Measurements from ENCODE around the gene PADI2.

Gene PADI2

DNA sequence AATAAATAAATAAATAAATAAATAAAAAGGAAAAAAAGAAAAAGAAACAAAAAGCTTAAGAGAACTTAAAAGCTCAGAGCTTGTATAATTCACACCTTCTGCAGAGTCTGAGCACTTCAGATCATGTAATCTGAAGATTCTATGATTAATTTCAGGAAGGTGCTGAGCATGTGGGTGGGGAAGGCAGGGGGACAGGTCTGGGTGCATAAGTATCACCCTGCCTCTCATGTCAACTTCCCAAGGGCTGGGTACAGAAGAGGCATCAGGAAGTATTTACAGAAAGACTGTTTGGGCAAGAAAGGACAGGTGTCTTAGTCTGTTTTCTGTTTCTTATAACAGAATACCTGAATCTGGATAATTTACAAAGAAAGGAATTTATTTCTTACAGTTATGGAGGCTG lies 20.4 kb upstream of the PADI2 start:
- no peak for DNase-seq

DNA sequence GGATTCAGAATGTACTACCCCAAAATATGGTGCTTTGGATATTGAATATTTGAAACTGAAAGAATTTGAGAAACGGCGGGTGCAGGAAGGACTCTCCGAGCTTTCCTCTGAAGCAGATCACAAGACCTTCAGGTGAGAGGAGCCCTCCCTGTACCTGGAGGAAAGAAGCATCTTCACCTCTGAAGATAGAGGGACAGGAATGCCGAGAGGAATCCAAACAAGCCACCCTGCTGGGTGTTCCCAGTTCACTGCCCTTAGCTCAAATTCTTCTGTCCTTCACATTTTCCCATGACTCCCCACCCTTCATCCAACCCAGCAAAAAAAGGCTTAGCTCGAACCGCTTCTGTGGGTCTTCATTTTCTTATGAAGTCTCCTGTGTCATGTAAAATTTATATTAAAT lies 18.2 kb upstream of the PADI2 start:
- DNase-seq = no peak

DNA sequence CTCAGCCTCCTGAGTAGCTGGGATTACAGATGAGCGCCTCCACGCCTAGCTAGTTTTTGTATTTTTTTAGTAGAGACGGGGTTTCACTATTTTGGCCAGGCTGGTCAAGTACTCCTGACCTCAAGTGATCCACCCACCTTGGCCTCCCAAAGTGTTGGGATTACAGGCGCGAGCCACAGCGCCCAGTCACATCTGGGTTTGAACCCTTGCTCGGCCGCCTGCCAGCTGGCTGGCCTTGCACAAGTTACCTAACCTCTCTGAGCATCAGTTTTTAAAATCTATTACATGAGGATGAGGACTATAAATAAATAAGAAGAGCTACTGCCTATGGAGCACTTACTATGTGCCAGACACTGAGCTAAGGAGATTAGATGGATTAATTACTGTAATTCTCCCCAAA lies 17.7 kb upstream of the PADI2 start:
- no peak for DNase-seq

DNA sequence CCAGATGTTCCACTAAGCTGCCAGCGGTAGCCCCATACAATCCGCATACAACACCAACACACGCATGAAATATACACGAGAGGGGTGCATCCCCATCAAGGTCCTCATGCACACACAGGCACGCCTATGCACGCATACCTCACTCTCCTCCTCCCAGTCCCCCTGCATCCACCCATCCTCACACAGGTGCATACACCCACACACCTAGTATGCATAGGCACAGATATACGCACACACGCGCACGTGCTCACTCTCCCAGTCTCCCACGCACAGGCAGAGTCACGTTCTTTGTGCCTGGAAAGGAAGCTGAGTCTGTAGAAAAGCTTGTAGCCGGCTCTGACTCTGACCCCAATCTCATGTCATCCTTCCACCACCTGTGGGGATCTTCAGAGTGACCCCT lies 16.9 kb upstream of the PADI2 start:
- no peak for DNase-seq

DNA sequence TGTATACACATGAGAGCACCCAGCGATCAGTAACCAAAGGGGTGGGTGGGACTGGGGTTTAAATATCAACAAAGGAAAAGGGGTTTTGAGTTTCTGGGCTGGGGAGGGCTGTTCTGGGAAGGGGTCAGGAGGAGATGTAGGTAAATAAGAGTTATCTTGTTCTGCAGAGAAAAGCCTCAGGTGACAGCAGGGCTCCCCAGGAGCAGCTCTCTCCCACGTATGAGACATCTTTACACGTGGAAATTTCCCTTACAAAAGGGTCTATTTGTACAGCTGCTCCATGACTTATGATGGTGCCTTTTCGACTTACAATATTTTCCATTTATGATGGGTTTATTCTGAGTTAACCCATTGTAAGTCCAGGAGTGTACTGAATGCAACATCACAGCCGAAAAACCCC lies 16.3 kb upstream of the PADI2 start:
- no peak for DNase-seq

- DNase-seq = no peak
Observed at GRCh38 chr1:17134724-17135123, 15.5 kb upstream of the PADI2 start.

DNA sequence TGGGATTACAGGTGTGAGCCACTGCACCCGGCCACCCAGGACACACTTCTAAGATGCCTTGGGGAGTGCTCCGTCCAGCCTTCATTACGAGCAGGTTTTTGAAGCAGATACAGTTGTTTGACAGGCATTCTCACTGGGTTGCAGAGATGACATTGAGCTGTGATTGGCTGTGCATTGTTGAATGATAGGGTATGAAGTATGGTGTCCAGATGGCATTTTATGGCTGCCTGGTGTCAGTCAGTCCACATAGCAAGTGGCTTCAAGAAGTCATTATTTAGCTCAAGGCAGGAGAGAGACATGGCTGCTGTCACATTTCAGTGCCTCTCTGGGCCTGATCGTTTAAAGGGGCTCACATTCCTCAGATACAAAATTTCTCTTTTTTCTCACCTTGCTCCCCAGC lies 14.8 kb upstream of the PADI2 start:
- no peak for DNase-seq

DNA sequence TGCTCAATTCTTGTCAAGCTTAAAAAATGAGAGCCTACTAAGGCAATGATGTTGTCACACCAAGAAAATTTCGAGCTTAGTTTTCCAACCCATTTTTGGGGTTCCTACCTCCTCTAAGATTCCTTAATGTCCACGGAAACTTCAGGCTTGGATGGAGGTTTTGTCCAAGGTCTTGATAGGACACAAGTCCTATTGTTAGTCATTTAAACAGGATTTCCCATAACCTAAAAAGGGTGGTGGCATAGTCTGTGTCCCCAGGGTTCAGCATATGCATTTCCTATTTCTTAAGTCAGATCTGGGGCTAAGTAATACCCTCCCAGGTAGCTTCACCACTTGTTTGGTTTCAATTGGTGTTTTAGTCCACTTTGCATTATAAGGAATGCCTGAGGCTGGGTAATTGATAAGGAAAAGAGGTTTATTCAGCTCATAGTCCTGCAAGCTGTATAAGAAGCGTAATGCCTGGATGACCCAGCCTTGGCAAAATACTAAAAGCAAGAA lies 10.9 kb upstream of the PADI2 start:
- DNase-seq = no peak

GRCh38 chr1:17128361-17128760 lies 9.1 kb upstream of the PADI2 start:
- no peak for DNase-seq

DNA sequence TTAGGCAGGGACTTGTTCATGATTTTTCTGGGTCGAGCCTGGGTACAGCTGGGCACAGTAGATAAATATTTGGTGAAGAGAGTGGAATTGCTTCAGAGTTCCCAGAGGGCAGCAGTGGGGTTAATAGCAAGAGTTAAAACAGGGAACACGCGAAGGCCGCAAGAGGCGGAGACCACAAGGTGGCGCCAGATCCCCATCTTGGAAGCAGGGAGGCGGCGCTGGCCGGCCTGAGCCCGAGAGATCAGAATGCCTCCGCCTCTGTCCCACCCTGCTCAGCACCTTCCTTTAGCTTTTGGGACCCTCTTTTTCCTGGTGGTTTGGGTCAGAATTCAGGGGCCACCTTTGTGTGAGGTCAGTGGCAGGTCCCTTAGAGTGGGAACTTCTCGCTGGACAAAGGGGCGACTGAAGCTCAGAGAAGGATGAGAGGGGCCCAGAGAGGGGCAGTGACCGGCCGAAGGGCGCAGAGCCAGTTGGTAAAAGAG lies 6.5 kb upstream of the PADI2 start:
- DNase-seq = peak; percentile 32 to 76 (median 63)

DNA sequence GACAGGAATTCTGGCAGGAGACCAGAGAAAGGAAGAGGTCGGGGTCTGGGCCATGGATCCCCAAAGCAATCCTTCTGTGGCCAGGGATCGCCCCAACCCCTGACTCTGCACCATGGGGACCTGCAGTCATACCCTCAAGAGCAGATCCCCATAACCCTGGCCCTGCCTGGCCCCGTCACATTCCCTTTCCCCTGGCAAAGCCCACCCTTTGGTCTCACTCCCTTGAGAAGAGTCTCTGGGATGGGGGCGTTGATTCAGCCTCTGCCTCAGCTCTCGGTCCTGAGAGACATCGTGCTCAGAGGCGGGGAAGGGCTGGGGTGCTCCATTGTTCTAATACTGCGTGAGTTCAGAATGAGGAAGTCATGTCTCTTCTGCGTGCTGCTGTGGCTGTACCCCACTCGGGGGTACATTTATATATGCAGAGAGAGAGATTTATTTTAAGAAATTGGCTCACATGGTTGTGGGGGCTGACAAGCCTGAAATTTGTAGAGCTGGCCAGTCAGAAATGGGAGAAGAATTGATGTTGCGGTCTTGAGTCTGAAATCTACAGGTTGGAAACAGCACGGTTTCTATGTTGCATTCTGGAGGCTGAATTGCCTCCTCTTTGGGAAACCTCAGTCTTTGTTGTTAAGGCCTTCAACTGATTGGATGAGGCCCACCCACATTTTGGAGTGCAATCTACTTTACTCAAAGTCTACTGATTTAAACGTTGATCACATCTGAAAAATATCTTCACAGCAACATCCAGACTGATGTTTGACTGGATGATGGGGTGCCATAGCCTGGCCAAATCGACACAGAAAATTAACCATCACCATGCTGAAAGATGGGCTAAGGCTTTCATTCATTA lies 4.2 kb upstream of the PADI2 start:
- no peak for DNase-seq

- no peak for DNase-seq
Observed at GRCh38 chr1:17122521-17123164, 3.4 kb upstream of the PADI2 start.

DNA sequence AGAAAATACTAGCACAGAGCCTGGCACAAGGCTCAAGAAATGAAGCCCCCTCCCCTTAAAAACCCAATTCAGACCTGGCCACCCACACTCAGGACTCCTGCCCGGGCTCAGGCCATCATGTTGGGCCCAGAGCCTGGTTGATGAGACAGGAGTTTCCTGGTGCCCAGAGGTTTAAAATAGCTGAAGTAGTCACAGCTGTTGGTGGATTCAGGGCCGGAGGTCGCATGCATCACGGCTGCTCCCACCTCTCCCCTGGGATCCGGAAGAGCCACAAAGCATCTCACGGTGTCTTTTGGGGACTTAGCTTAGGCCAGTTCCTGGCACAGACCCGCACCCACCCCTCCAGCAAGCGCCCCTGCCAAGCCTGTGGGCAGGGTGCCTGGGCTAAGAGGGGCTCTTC lies 2.6 kb upstream of the PADI2 start:
- no peak for DNase-seq

- no peak for DNase-seq
Observed at GRCh38 chr1:17120962-17121837, 1.9 kb upstream of the PADI2 start.

GRCh38 chr1:17120481-17120877 lies 1.2 kb upstream of the PADI2 start:
- no peak for DNase-seq

- DNase-seq = no peak
Observed at GRCh38 chr1:17119773-17120480, 676 bp upstream of the PADI2 start.

GRCh38 chr1:17118706-17119075 lies 560 bp downstream of the PADI2 start:
- no peak for DNase-seq

DNA sequence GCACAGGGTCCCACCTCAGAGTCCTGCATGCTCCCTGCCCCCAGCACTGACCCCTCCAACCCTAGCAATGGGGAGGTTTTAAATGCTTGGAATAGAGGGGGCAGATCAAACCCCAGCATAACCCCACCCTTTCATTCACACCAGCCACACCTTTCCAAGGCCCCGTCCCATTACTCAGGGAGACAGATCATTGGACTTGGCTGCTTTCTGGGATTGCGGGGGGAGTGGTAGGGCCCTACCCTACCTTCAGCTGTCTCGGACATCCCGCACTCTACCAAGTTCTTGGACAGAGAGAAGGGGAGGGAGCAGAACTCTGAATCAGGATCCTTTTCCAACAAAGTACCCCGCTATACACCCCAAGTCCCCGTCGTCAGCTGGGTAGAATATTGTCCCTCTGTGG lies 983 bp downstream of the PADI2 start:
- no peak for DNase-seq

GRCh38 chr1:17117451-17118265 lies 1.6 kb downstream of the PADI2 start:
- DNase-seq = no peak

DNA sequence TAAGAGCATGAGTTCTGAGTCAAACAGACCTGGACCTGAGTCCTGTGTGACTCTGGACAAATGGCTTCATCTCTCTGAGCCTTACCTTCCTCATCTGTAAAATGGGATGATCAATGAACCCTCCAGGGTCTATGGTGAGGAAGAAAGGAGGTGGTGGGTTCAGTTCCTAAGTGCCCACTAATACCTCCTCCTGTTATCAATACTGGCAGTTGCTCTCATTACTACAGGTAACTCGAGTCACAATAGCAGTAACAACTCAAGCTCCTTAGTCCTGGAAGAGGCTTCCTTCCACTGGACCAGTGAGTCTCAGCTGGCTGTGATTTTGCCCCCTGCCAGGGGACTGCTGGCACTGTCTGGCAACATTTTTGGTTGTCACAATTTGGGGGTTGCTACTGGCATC lies 2.6 kb downstream of the PADI2 start:
- no peak for DNase-seq

DNA sequence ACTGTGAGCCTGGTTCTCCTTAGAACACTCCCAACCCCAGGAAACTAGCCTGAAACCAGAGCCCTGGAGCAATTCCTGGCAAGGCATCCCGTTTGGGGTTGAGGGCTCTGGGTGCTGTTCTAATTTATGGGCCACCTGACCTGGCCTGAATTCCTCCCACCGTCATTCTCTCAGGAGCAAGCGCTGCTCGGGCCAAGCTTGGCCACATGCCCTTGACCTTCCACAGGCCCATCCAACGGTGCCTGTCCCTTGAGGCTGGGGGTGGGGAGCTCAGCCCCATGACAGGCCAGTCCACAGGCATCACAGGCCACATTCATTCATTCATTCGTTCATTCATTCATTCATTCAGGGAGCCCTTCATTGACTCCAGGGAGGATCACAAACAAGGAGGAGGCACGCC lies 5.3 kb downstream of the PADI2 start:
- DNase-seq = no peak
